Epithelial cell of proximal tubule (primary cell): Measurements from ENCODE around the gene CADM3. TPM values are rescaled to one million over a fixed set of nuclear protein-coding genes. Genes with fewer than 3 reads are reported as not detected.

ENCODE experiments used
- DNase-seq: peaks from one replicate; pipeline ENCODE4 v3.0.0-alpha.2; 2011; ENCODE audit warnings: low read depth
- H3K4me3 ChIP-seq: 2 replicates; pipeline ENCODE4 v1.5.1; 2011; ENCODE audit warnings: low read depth, mild to moderate bottlenecking, low read length
- total RNA-seq: library from RNA; depleted of rRNA; stranded (reverse); fragments of >200 nt; gene quantifications from 2 replicates; pipeline ENCODE4 v1.2.3, GENCODE V29; 2015
- TF ChIP-seq, protein P1 (sequence below): conservative IDR thresholded peaks from 2 replicates; pipeline ENCODE4 v1.5.1; 2012; ENCODE audit warnings: low read depth, mild to moderate bottlenecking, low read length

The CADM3 gene
- total RNA-seq, 1 donor from 2014 or later: not detected

DNA sequence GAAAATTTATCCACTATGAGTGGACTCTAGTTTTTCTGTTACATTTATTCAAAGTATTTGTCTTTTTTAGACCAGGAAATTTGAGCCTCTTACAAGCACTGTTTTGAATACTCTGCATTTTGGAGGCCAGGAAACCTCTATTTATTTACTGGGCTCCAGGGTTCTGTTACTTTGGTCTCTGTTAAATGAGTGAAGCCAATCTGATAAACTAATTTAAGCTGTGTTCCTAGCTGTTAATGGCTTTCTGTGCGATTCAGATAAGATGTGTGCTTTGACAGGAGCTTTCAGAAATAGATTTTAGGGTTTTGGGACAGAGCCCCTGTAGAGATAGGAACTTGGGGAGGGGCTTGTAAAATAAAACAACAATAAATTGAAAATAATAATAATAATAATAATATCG is 57.1 kb downstream of the CADM3 start:
- H3K4me3 ChIP-seq: no peak overlapping the region
- DNase-seq: no peak
- TF ChIP-seq, protein P1, sequence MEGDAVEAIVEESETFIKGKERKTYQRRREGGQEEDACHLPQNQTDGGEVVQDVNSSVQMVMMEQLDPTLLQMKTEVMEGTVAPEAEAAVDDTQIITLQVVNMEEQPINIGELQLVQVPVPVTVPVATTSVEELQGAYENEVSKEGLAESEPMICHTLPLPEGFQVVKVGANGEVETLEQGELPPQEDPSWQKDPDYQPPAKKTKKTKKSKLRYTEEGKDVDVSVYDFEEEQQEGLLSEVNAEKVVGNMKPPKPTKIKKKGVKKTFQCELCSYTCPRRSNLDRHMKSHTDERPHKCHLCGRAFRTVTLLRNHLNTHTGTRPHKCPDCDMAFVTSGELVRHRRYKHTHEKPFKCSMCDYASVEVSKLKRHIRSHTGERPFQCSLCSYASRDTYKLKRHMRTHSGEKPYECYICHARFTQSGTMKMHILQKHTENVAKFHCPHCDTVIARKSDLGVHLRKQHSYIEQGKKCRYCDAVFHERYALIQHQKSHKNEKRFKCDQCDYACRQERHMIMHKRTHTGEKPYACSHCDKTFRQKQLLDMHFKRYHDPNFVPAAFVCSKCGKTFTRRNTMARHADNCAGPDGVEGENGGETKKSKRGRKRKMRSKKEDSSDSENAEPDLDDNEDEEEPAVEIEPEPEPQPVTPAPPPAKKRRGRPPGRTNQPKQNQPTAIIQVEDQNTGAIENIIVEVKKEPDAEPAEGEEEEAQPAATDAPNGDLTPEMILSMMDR: no peak

DNA sequence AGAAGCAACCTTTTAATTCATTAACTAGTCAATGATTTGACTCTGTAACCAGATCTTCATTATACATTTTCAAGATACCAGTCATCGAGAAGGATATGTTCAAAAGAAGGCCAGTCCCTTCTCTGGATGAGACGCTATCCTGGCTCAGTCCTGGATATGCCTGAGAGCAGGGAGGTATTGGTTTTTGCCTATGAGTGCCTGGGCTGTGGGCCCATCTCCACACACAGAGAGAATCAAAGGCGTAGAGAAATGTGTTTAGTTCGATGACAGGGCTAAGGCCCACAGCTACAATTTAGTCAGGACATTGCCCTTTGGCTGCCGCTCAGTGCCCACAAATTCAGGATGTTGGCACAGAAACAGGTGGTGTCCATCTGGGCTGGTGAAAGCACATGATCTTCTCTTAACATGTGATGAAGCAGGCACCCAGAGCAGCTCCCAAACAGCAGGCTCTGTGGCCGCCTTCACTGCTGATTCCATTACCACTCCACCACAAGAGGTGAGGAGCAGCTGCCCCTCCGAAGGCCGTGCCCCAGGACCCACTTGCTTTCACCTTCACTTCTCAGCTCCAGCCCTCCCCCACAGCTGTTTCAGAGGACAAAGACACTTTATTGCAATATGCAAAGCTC is 58.0 kb downstream of the CADM3 start:
- no peak for DNase-seq
- H3K4me3 ChIP-seq: no peak overlapping the region
- TF ChIP-seq, protein P1: no peak

DNA sequence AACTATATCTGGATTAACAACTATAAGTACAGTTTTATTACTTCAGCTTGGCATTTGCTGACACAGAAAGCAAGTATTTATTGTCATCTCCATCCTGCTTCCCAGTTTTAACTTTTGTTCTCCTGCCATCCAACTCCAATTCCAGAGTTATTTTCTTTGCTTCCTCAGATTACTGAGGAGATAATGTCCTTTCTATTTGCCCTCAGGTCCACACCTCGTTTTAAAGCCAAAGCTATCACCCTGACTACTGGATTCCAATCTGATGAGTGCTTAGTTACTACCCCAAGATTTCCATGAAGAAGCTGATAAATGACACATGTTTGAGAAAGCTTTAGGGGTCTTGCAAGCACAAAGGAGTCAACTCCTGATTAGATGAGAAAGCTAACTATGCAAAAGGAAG is 58.5 kb downstream of the CADM3 start:
- TF ChIP-seq, protein P1: no peak
- H3K4me3 ChIP-seq: no peak overlapping the region
- DNase-seq: no peak

DNA sequence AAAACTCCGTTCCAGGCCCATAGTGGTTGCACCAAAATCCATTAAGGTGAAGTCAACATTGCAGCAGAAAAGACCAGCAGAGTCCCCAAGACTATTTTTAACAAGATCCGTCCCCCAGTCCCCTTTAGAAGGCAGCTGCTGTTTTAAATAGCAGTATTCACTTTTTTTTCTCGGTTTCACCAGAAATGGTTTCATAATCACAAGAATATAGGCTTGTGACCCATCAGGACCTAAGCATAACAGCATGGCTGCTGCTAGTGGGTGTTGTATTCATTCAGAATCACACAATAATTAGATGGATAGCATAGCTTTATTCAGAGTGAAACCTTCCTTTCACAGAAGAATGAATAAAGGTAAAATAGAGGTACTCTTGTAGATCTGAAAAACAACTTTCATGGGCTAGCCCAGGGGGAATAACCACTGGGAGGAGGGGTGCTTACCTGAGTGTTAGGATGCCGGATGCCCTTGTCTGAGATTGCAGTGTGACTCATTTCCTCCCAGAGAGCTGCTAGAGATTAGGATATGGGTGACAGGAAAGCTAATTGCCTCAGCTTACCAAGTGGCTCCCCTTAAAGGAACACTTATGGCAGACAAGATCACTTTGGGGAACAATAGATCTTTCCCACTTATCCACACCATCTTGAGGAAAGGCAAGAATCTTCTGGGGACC is 68.3 kb downstream of the CADM3 start:
- TF ChIP-seq, protein P1: no peak
- no peak for DNase-seq
- H3K4me3 ChIP-seq: no peak overlapping the region

DNA sequence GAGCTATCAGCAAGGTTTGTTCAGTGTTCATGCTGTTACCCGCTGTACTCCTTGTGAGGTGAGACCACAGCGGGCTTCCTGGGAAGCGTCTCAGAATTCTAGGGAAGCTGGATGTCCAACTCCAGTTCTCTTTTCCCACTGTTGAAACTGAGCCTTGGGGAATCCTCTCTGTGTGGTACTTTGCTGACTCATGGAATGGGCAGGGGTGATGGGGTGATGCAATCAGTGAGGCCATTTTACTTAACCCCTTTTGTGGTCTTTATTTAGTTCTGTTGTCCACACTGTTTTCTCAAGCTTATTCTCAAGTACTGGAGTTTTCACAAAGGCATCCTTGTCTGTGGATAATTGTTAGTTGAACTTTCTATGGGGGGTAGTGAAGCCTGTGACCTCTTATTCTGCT is 75.9 kb downstream of the CADM3 start:
- no peak overlapping the region for H3K4me3 ChIP-seq
- TF ChIP-seq, protein P1: no peak
- no peak for DNase-seq

DNA sequence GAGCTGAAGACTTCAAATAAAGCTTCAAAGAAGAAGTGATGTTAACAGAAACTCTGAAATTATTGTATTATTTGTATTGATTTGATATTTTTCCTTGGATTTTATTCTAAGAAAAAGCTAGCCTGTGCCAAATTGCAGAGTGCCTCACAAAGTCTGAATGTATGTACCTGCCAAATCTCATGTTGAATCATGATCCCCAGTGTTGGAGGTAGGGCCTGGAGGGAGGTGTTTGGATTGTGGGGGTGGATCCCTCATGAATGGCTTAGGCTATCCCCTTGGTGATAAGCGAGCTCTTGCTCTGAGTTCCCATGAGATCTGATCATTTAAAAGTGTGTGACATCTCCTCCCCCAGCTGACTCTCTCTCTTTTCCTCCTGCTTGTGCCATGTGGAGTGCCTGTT is 76.9 kb downstream of the CADM3 start:
- no peak for DNase-seq
- TF ChIP-seq, protein P1: no peak
- no peak overlapping the region for H3K4me3 ChIP-seq
